T-cell (primary cell): ENCODE results near the gene TBC1D12. TPM values are rescaled to one million over a fixed set of nuclear protein-coding genes. Genes with fewer than 3 reads are reported as not detected.

Experiments used
- ATAC-seq, 4 experiments: fragments of 200-7000 bp in 3 of 4; fragments of 150-1000 bp in 1 of 4; cut with Tn5 transposase; replicated peaks in 1 of 4; 1 replicate in 3 of 4; 2 replicates in 1 of 4; pipeline ENCODE4 v1.10.0; 2021; ENCODE audit warnings: moderate library complexity in 3 of 4, mild to moderate bottlenecking in 2 of 4, moderate number of reproducible peaks in 1 of 4
- CTCF ChIA-PET, 2 donors: fragments of 300-600 bp; sonication (Branson Sonifier 250); formaldehyde crosslinking; loops; one replicate each; lab custom pipeline; 2022; ENCODE audit warnings: antibody characterized with exemption in 2 of 2; lab: Charles Lee
- POLR2A ChIA-PET, 2 donors: fragments of 300-600 bp; sonication (Branson Sonifier 250); formaldehyde crosslinking; loops; one replicate each; lab custom pipeline; 2022; ENCODE audit warnings: antibody characterized with exemption in 2 of 2; lab: Charles Lee
- DNase-seq, 35 experiments: peaks; one replicate each; pipeline versions ENCODE4 v3.0.0 to v3.0.0-alpha.2; 2013 to 2023
- H3K27ac ChIP-seq: one replicate; pipeline ENCODE4 v1.5.1; 2013; ENCODE audit warnings: low read length
- H3K27me3 ChIP-seq, 2 experiments: replicated peaks in 1 of 2; 1 replicate in 1 of 2; 2 replicates in 1 of 2; pipeline versions ENCODE4 v1.6.1 to v1.7.0; 2013; ENCODE audit warnings: low read length in 1 of 2, mixed read lengths in 1 of 2; ENCODE audit not compliant: control insufficient read depth in 2 of 2, insufficient read depth in 2 of 2; ENCODE audit errors: extremely low read depth in 1 of 2
- H3K36me3 ChIP-seq, 2 donors: 1 replicate in 1 of 2; 2 replicates in 1 of 2; pipeline versions ENCODE4 v1.6.1 to v1.7.0; 2013; ENCODE audit warnings: low read length in 1 of 2; ENCODE audit not compliant: control insufficient read depth in 2 of 2, insufficient read depth in 1 of 2; ENCODE audit errors: extremely low read depth in 1 of 2
- H3K4me1 ChIP-seq, 2 experiments: 1 replicate in 1 of 2; 2 replicates in 1 of 2; pipeline versions ENCODE4 v1.6.1 to v1.7.0; 2013; ENCODE audit warnings: low read length in 2 of 2, mixed read lengths in 1 of 2; ENCODE audit not compliant: insufficient read depth in 2 of 2, control insufficient read depth in 1 of 2; ENCODE audit errors: extremely low read depth in 1 of 2
- H3K4me3 ChIP-seq, 2 donors: 1 replicate in 1 of 2; 2 replicates in 1 of 2; pipeline versions ENCODE4 v1.5.1 to v1.7.0; 2013; ENCODE audit warnings: mild to moderate bottlenecking in 2 of 2, low read length in 1 of 2, moderate library complexity in 1 of 2; ENCODE audit not compliant: control insufficient read depth in 1 of 2; ENCODE audit errors: extremely low read depth in 1 of 2
- H3K9me3 ChIP-seq: 2 replicates; pipeline ENCODE4 v1.7.0; 2013
- H3K27ac Mint-ChIP-seq, 2 donors: one replicate each; pipeline ENCODE4 v1.8.0; 2020 to 2021; ENCODE audit warnings: mild to moderate bottlenecking in 2 of 2, mixed read lengths in 2 of 2
- H3K27me3 Mint-ChIP-seq, 2 donors: one replicate each; pipeline ENCODE4 v1.8.0; 2021 to 2022; ENCODE audit warnings: mixed read lengths in 2 of 2
- H3K36me3 Mint-ChIP-seq: one replicate; pipeline ENCODE4 v1.8.0; 2021; ENCODE audit warnings: mixed read lengths
- H3K4me1 Mint-ChIP-seq, 3 donors: one replicate each; pipeline ENCODE4 v1.8.0; 2020 to 2022; ENCODE audit warnings: mixed read lengths in 3 of 3, mild to moderate bottlenecking in 1 of 3
- H3K4me3 Mint-ChIP-seq, 3 donors: one replicate each; pipeline ENCODE4 v1.8.0; 2020 to 2022; ENCODE audit warnings: mild to moderate bottlenecking in 3 of 3, mixed read lengths in 3 of 3, moderate library complexity in 3 of 3
- H3K9me3 Mint-ChIP-seq, 3 donors: one replicate each; pipeline ENCODE4 v1.8.0; 2020 to 2022; ENCODE audit warnings: mixed read lengths in 3 of 3
- WGBS: methylation state at CpG from one replicate; pipeline ENCODE4 v1.1.5; 2013; ENCODE audit warnings: missing lambda C conversion rate; ENCODE audit not compliant: insufficient coverage; 5-methylcytosine and 5-hydroxymethylcytosine counted together
- total RNA-seq, 35 experiments: library from RNA in 6 of 35; stranded (reverse) in 6 of 35; fragments of 120-200 nt in 1 of 35; gene quantifications; one replicate each; pipeline versions ENCODE4 v1.2.1 to v1.2.4 and lab custom pipeline; 2013 to 2026

Gene TBC1D12
- total RNA-seq (under 1 TPM in 4 of 5 donors, not detected in 1; 0.16 to 0.53 (median 0.27) TPM), total RNA-seq (lab: John Stamatoyannopoulos, UW) (0.18 to 4.2 (median 0.85) reads per million in 29 experiments)
- 0.39 TPM for total RNA-seq (2013)

DNA sequence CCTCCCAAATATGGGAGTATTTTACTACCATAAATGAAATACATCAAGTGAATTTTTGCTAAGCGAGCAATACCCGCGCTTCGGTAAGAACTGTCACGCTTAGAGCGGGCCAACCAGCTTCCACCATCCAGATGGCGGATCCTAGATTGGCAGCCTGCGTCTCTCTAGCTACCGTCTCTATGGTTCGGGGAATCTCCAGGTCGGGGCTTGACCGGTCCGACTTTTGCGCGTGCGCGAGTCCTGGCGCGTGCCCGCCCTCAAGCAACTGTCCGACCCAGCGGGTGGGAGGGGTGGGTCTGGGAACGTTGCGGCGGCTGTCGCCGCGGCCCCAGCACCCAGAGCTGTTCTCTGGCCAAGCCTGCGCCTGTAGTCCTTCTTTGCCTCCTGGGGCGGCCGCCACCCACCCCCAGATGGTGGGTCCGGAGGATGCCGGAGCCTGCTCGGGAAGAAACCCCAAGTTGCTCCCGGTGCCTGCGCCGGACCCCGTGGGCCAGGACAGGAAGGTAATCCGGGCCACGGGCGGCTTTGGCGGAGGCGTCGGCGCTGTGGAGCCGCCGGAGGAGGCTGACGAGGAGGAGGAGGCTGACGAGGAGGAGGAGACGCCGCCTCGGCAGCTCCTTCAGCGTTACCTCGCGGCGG is at the start of gene TBC1D12:
TSS of gene TBC1D12 (plus strand) at position 338 of the 639 bp plus-strand sequence. CDS start at position 411, 73 bp downstream.
- ATAC-seq (peak; percentile 50 to 60 (median 56)), DNase-seq (peak in 7 of 35 experiments; percentile 2 to 20 (median 10))
- WGBS: 2% methylated on average over 46 of the region's 56 CpGs
- H3K36me3 Mint-ChIP-seq: no peaks in the 10 kb centered on the region
- no peaks in the 10 kb centered on the region for H3K36me3 ChIP-seq
- ChIA-PET CTCF (interaction anchor here in 1 of 2 donors (1.3 kb wide), 1 partner anchor 40 kb away, joined by 5 read pairs; the partner anchor contains the start of gene NOC3L), POLR2A (interaction anchor here in 1 of 2 donors (0.5 kb wide), 1 partner anchor 47 kb away, joined by 4 read pairs; no protein-coding TSS in a partner anchor)
- H3K27me3 Mint-ChIP-seq: peaks cover 56 to 67% of the 10 kb centered on the region in 2 donors
- H3K27ac Mint-ChIP-seq: no peak within 1 kb of the TSS
- peak within 1 kb of the TSS; percentile 44 to 77 (median 57) for H3K4me3 Mint-ChIP-seq
- peaks cover 4 to 12% (median 11%) of the 10 kb centered on the region in 3 donors for H3K4me1 Mint-ChIP-seq
- peak within 1 kb of the TSS; percentile 28 to 33 for H3K4me3 ChIP-seq
- no peaks in the 10 kb centered on the region for H3K9me3 ChIP-seq
- no peak within 1 kb of the TSS for H3K27ac ChIP-seq
- peaks cover 9 to 37% of the 10 kb centered on the region in 2 experiments for H3K27me3 ChIP-seq
- H3K4me1 ChIP-seq: peaks cover 0 to 11% of the 10 kb centered on the region in 2 experiments
- H3K9me3 Mint-ChIP-seq: peaks cover 0 to 4% (median 0%) of the 10 kb centered on the region in 3 donors

DNA sequence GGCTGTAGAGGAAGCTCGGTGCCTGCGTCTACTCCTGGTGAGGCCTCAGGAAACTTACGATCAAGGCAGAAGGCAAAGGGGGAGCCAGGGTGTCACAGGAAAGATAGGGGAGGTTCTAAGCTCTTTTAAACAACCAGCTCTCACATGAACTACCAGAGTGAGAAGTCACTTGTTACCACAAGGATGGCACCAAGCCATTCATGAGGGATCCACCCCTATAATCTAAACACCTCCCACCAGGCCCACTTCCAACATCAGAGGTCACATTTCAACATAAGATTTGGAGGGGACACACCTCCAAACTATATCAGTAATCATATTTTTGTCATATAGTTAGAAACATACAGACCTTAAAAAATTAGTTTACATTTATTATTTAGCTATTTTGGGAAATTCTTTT is 49.0 kb upstream of the TBC1D12 start:
- H3K27me3 Mint-ChIP-seq: no peaks in the 10 kb centered on the region
- H3K27ac ChIP-seq: no peak overlapping the region
- H3K36me3 ChIP-seq: peaks cover 0 to 61% of the 10 kb centered on the region in 2 donors
- H3K9me3 Mint-ChIP-seq: no peaks in the 10 kb centered on the region
- no peak overlapping the region for H3K27ac Mint-ChIP-seq
- no peaks in the 10 kb centered on the region for H3K27me3 ChIP-seq
- H3K4me1 ChIP-seq: no peaks in the 10 kb centered on the region
- DNase-seq (no peak), ATAC-seq (no peak)
- H3K4me3 ChIP-seq: no peak overlapping the region
- peaks cover 1 to 7% (median 4%) of the 10 kb centered on the region in 3 donors for H3K4me1 Mint-ChIP-seq
- POLR2A ChIA-PET: interaction anchor here in 1 of 2 donors (0.6 kb wide), 2 partner anchors 8 to 9 kb away, joined by 3 read pairs; partner anchors contain the start of gene NOC3L
- H3K4me3 Mint-ChIP-seq: no peak overlapping the region
- no peaks in the 10 kb centered on the region for H3K9me3 ChIP-seq
- CTCF ChIA-PET: no interaction called here
- 100% methylated on average over 1 of the region's 3 CpGs for WGBS
- H3K36me3 Mint-ChIP-seq: peaks cover 47% of the 10 kb centered on the region

DNA sequence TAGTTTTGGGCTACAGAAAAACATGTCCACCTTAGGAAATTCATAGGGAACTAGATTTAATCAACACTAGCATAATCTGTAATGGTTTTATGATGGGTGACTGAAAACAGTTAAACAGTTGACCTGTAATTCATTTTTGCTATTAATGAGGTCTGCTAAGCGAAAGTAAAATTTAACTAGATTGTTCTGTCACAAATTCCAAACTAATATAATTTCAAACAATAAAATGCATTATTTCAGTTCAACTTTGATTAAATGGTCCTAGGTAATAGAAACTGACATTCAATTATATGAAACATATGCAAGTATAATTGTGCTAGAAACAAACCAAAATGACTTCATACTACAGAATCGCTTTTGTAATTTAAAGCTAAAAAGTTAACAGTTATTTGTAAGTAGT is 46.5 kb upstream of the TBC1D12 start:
- Histone ChIP-seq H3K27ac (no peak overlapping the region), H3K9me3 (no peaks in the 10 kb centered on the region), H3K4me1 (peaks cover 0 to 2% of the 10 kb centered on the region in 2 experiments), H3K27me3 (no peaks in the 10 kb centered on the region), H3K4me3 (no peak overlapping the region), H3K36me3 (peaks cover 0 to 49% of the 10 kb centered on the region in 2 donors)
- Mint-ChIP-seq H3K4me3 (no peak overlapping the region), H3K27ac (no peak overlapping the region), H3K9me3 (no peaks in the 10 kb centered on the region), H3K27me3 (no peaks in the 10 kb centered on the region), H3K36me3 (peaks cover 53% of the 10 kb centered on the region), H3K4me1 (peaks cover 17 to 21% (median 20%) of the 10 kb centered on the region in 3 donors)
- ChIA-PET CTCF (interaction anchor here in 1 of 2 donors (0.5 kb wide), 1 partner anchor 601 kb away, joined by 3 read pairs; no protein-coding TSS in a partner anchor), POLR2A (no interaction called here)
- WGBS: no CpG with 5 or more reads among the region's 2 CpGs
- ATAC-seq (no peak), DNase-seq (no peak)

DNA sequence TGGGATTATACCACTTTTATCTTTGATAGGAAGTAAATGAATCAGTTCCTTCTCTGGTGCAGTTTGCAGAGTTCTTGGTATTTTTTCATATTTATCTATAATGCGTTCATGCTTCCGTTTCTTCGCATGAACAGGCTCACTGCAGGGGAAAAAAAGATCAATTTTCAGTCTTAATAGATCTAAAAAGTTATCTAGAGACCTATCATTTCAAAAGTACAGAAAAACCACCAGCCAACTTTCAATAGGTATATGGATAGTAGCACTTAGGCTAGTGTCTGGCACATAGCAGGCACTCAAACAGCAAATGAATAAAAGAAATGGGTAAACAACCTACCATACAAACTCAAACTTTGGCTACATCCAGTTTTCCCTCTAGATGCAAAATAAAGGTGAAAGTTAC is 45.1 kb upstream of the TBC1D12 start:
- Mint-ChIP-seq H3K36me3 (peaks cover 53% of the 10 kb centered on the region), H3K9me3 (no peaks in the 10 kb centered on the region)
- no peak for DNase-seq

DNA sequence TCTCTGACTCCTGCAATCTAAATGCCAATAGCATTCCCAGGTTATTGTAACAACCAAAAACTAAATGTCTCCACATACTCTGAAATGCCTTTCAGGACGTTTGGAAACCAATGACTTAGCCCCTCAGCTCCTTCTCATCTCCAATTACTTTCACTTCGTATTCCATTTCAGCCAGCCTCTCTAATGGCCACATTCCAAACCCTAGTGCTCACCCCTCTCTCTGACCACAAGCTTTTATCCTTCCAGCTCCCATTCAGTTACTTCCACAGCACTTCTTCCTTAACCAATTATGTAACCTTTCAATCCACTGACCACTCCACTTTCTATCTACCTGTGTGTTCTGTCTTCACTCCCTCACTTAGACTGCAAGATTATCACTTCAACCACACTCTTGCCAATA is 43.9 kb upstream of the TBC1D12 start:
- H3K27ac Mint-ChIP-seq: no peak overlapping the region
- CTCF ChIA-PET: no interaction called here
- no peak overlapping the region for H3K4me3 Mint-ChIP-seq
- 83% methylated on average over 2 of the region's 2 CpGs for WGBS
- Histone ChIP-seq H3K4me3 (no peak overlapping the region), H3K36me3 (peaks cover 0 to 30% of the 10 kb centered on the region in 2 donors), H3K9me3 (no peaks in the 10 kb centered on the region), H3K4me1 (peaks cover 10 to 14% of the 10 kb centered on the region in 2 experiments), H3K27ac (no peak overlapping the region), H3K27me3 (no peaks in the 10 kb centered on the region)
- peaks cover 46% of the 10 kb centered on the region for H3K36me3 Mint-ChIP-seq
- ATAC-seq (no peak), DNase-seq (no peak)
- no peaks in the 10 kb centered on the region for H3K27me3 Mint-ChIP-seq
- no peaks in the 10 kb centered on the region for H3K9me3 Mint-ChIP-seq
- POLR2A ChIA-PET: interaction anchor here in 1 of 2 donors (0.6 kb wide), 1 partner anchor 247 kb away, joined by 4 read pairs; no protein-coding TSS in a partner anchor
- peaks cover 36 to 43% (median 37%) of the 10 kb centered on the region in 3 donors for H3K4me1 Mint-ChIP-seq

More for the DNA sequence above, 45.1 kb upstream of the TBC1D12 start:
- no peaks in the 10 kb centered on the region for H3K27me3 ChIP-seq
- Mint-ChIP-seq H3K27ac (no peak overlapping the region), H3K27me3 (no peaks in the 10 kb centered on the region), H3K4me1 (peaks cover 30 to 34% (median 33%) of the 10 kb centered on the region in 3 donors), H3K4me3 (no peak overlapping the region)
- ATAC-seq: no peak
- H3K9me3 ChIP-seq: no peaks in the 10 kb centered on the region
- WGBS: no CpG with 5 or more reads among the region's 3 CpGs
- H3K36me3 ChIP-seq: peaks cover 0 to 38% of the 10 kb centered on the region in 2 donors
- ChIA-PET POLR2A (no interaction called here), CTCF (interaction anchor here in 1 of 2 donors (1.1 kb wide), 1 partner anchor 35 kb away, joined by 3 read pairs; no protein-coding TSS in a partner anchor)
- peaks cover 5 to 12% of the 10 kb centered on the region in 2 experiments for H3K4me1 ChIP-seq
- H3K27ac ChIP-seq: no peak overlapping the region
- H3K4me3 ChIP-seq: no peak overlapping the region

DNA sequence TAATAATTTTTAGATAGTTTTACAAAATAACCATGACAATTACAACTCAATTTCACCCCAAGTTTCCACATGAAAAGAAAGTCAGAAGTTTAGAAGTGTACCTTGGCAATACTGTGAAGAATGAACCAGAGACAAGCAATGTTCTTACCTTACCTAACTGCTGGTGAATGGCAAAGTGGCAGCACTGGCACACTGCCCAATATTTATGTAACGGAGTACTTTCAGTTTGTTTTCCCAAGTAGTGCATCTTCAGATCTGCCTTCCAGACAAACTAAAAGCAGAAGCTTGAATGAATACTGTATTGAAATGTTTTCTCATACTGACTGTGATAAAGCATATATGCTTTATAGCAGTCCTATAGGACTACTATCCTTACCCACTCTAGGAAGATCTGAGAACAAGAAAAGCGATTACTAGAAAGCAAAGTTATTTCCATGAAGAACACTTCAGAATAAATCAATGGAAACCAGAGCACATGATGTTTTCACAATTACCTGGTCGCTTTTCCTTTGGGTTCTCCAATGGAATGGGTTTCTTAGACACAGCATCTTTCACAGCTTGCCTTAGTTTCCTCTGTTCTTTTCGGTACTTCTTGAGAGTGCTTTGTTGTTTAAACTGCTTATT is 41.1 kb upstream of the TBC1D12 start:
- ATAC-seq: no peak
- peak in 20 of 35 experiments; percentile 2 to 61 (median 16) for DNase-seq
- Histone ChIP-seq H3K9me3 (no peaks in the 10 kb centered on the region), H3K27ac (no peak overlapping the region), H3K27me3 (no peaks in the 10 kb centered on the region), H3K4me3 (no peak overlapping the region), H3K4me1 (peaks cover 10 to 14% of the 10 kb centered on the region in 2 experiments), H3K36me3 (peaks cover 0 to 15% of the 10 kb centered on the region in 2 donors)
- Mint-ChIP-seq H3K27me3 (peaks cover 3 to 8% of the 10 kb centered on the region in 2 donors), H3K4me1 (peaks cover 34 to 46% (median 37%) of the 10 kb centered on the region in 3 donors), H3K4me3 (peak overlapping the region; percentile 91 to 95 (median 94)), H3K9me3 (no peaks in the 10 kb centered on the region), H3K36me3 (peaks cover 39% of the 10 kb centered on the region), H3K27ac (no peak overlapping the region)
- ChIA-PET POLR2A (interaction anchor here (0.6 to 0.9 kb wide), 6 partner anchors 8 to 1744 kb away, joined by 3 to 11 read pairs (median 4); no protein-coding TSS in a partner anchor), CTCF (interaction anchor here (0.5 to 1.6 kb wide), 3 partner anchors 18 to 184 kb away, joined by 3 to 5 read pairs (median 3); partner anchors contain the start of genes HELLS (in 1 of the 2) and TBC1D12 (in 1 of the 2))
- 80% methylated on average over 1 of the region's 4 CpGs for WGBS
